Measurements from ENCODE around the gene FAM204A.

FAM204A gene

GRCh38 chr10:118277871-118278270, 64.3 kb downstream of the FAM204A start:
- no peak for DNase-seq (ENCODE audit: low read depth)

GRCh38 chr10:118276727-118277126, 65.4 kb downstream of the FAM204A start:
- DNase-seq (ENCODE audit: low read depth) = no peak

DNA sequence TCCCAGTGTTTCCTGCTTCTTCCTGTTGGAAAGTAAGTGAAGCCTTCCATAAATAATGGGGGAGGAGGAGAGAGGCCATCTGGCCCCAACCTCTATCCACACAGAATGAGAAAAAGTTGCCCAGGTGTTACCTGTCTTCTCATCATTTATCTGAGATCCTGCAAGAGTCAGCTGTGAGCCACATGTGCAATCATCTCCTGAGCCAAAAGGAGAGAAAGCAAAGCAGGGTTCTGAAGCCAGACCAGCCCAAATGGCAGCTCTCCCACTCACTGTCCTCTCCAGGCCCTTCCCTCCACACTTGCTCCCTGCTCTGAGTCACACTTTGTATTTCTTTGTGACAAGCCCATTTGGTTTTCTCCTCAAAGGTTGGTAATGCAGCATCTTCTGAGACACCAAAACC, 65.9 kb downstream of the FAM204A start:
- DNase-seq (ENCODE audit: low read depth) = no peak

GRCh38 chr10:118273662-118274061, 68.5 kb downstream of the FAM204A start:
- no peak for DNase-seq (ENCODE audit: low read depth)

- DNase-seq (ENCODE audit: low read depth) = no peak
Measured at GRCh38 chr10:118272767-118273166, 69.4 kb downstream of the FAM204A start.

- DNase-seq (ENCODE audit: low read depth) = no peak
Measured at GRCh38 chr10:118272149-118272721, 69.9 kb downstream of the FAM204A start.

DNA sequence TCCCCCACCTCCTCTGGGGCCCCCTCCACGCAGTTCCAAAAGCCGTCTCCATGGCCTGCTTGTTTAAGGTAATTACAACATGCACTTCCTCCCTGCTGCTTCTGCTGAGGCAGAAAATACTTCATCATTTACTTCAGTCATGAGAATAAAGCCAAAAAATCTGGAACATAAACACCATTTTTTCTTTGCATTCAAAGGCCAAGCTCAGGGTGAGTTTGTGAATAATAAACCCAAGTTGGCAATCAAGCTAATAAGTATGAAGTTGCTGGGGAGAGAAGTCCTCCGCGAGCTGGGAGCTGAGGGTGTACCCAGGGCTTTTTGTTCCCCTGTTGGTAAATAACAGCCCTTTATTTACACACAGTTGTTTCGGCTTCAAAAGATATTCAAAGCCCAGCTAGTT, 70.5 kb downstream of the FAM204A start:
- DNase-seq (ENCODE audit: low read depth) = no peak

DNA sequence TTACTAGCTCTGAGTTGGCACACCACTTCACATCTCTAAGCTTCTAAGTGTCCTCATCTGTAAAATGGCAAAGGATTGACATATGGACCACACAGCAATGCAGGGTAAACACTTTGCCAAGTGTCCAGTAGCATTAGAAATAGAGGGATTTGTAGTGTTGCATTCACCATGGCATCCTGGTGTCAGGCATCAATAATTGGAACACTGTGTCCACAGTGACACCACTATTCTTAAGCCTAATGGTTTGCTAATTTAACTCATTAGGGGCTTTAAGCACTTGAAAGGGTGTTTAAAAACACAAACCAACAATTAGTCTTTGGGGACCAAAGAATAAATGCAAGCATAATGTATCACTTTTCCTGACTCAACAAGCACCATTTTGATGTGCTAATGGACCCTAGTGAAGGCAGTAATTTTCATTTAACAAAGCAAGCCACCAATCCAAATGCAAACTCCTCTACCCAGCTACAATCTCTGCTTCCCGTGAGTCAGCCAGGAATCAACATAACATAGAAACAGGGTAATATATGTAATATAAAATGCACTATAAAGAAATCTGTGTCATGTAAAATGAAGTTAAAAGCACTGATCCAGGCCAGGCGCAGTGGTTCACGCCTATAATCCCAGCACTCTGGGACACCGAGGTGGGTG, 75.9 kb downstream of the FAM204A start:
- no peak for DNase-seq (ENCODE audit: low read depth)

- no peak for DNase-seq (ENCODE audit: low read depth)
Measured at GRCh38 chr10:118264838-118265470, 77.2 kb downstream of the FAM204A start.

GRCh38 chr10:118264252-118264651, 77.9 kb downstream of the FAM204A start:
- DNase-seq (ENCODE audit: low read depth) = no peak

- no peak for DNase-seq (ENCODE audit: low read depth)
Measured at GRCh38 chr10:118262538-118262937, 79.6 kb downstream of the FAM204A start.

- DNase-seq (ENCODE audit: low read depth) = no peak
Measured at GRCh38 chr10:118259288-118259906, 82.7 kb downstream of the FAM204A start.

- no peak for DNase-seq (ENCODE audit: low read depth)
Measured at GRCh38 chr10:118258285-118258684, 83.8 kb downstream of the FAM204A start.

DNA sequence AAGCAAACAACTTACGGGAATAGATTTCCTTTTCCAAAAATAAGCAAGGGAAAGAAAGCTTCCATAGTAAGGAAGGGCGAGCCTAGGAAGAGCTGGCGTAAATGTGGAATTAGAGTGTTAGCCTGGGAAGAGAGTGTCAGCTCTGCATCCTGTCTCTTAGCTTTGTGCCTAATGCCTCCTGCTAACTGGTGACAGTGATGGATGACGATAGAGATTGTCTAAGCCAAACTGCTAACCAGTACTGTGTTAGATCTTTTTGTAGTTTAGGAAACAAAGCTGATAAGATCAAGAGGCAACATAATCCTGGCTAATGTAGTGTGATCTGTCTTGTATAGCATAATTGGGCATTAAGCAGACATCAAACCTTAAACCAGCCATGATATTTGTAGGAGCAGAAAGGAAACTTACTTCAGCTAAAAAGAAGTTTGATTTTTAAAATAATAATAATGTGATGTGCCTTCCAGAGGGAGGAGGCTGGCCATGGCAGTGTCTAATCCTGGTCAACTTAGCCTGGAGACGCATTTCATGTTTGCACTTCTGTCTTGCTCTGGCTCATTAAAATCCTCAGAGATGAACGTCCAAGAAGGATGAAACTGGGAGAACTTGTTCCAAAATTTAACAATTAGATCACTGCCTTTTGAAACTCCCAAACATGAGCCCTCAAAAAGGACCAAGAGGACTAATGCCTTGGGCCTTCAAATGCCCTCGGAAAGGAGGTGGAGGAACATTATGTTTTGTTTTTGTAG, 85.1 kb downstream of the FAM204A start:
- no peak for DNase-seq (ENCODE audit: low read depth)

GRCh38 chr10:118256209-118256608, 85.9 kb downstream of the FAM204A start:
- DNase-seq (ENCODE audit: low read depth) = no peak

- DNase-seq (ENCODE audit: low read depth) = no peak
Measured at GRCh38 chr10:118255355-118255754, 86.8 kb downstream of the FAM204A start.

DNA sequence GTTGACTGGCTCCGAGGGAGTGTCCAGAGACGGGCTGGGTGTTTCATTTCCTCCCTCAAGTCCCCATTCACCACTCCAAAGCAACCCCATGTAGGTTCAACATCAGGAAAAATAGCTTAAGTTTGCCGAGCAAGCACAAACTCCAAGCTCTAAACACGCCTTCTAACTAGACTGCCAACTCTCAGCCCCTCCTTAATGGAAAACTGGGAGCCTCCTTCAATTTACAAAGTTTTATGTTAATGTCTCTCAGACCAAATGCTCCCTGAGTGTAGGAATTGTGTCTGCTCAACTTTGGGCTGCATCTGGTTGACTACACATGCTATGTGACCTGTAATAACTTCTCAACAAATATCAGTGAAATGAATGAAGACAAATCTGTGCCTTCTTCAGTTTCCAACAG, 87.5 kb downstream of the FAM204A start:
- no peak for DNase-seq (ENCODE audit: low read depth)

DNA sequence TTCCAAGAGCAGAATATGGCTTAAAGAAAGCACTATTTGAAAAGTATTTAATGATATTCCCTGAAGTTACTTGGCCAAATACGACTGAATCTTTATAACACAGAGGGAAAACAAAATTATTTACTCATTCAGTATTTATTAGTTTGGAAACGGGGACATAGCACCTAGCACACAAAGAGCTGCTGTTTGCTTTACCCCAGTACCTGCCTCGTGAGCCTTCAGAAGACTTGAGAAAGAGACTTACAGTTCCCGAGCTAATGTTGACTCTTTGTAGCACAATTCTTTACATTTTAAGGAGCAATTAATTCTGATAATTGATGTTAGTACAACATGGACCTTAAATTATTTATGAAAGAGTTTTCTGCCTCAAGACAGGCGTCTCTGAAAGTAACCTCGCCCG, 88.7 kb downstream of the FAM204A start:
- DNase-seq (ENCODE audit: low read depth) = no peak

- no peak for DNase-seq (ENCODE audit: low read depth)
Measured at GRCh38 chr10:118251791-118252190, 90.3 kb downstream of the FAM204A start.

GRCh38 chr10:118249714-118250113, 92.4 kb downstream of the FAM204A start:
- no peak for DNase-seq (ENCODE audit: low read depth)

Data from CMK (cell line).